HEK293T (cell line): Measurements from ENCODE around the gene HSD3B2.

Experiments used
- ARNT ChIP-seq: fragments of 450-650 bp; IDR thresholded peaks from 2 replicates; pipeline ENCODE4 v1.6.1; 2017; ENCODE audit warnings: mild to moderate bottlenecking
- BHLHE40 ChIP-seq: fragments of 450-650 bp; IDR thresholded peaks from 2 replicates; pipeline ENCODE4 v1.6.1; 2016; ENCODE audit warnings: mild to moderate bottlenecking, moderate library complexity, borderline replicate concordance
- ELF4 ChIP-seq: fragments of 450-650 bp; IDR thresholded peaks from 2 replicates; pipeline ENCODE4 v1.6.1; 2017; ENCODE audit warnings: antibody characterized with exemption
- FOXK2 ChIP-seq: fragments of 450-650 bp; IDR thresholded peaks from 2 replicates; pipeline ENCODE4 v1.6.1; 2016; ENCODE audit warnings: mild to moderate bottlenecking
- HDGF ChIP-seq: fragments of 450-650 bp; IDR thresholded peaks from 2 replicates; pipeline ENCODE4 v1.6.1; 2017; ENCODE audit warnings: antibody characterized with exemption, borderline replicate concordance
- L3MBTL2 ChIP-seq: fragments of 450-650 bp; conservative IDR thresholded peaks from 2 replicates; pipeline ENCODE4 v1.6.1; 2016; ENCODE audit warnings: mild to moderate bottlenecking
- LEF1 ChIP-seq: fragments of 450-650 bp; IDR thresholded peaks from 2 replicates; pipeline ENCODE4 v1.6.1; 2017; ENCODE audit warnings: mild to moderate bottlenecking, borderline replicate concordance
- NFRKB ChIP-seq: fragments of 450-650 bp; IDR thresholded peaks from 2 replicates; pipeline ENCODE4 v1.6.1; 2016; ENCODE audit warnings: mild to moderate bottlenecking, moderate library complexity
- PKNOX1 ChIP-seq: fragments of 450-650 bp; IDR thresholded peaks from 2 replicates; pipeline ENCODE4 v1.6.1; 2016
- SP1 ChIP-seq: fragments of 450-650 bp; IDR thresholded peaks from 2 replicates; pipeline ENCODE4 v1.6.1; 2017
- SUZ12 ChIP-seq: fragments of 450-650 bp; IDR thresholded peaks from 2 replicates; pipeline ENCODE4 v1.6.1; 2016; ENCODE audit warnings: mild to moderate bottlenecking
- TARDBP ChIP-seq: fragments of 450-650 bp; IDR thresholded peaks from 2 replicates; pipeline ENCODE4 v1.6.1; 2016
- ZNF384 ChIP-seq: fragments of 450-650 bp; IDR thresholded peaks from 2 replicates; pipeline ENCODE4 v1.6.1; 2016

GRCh38 chr1:119471566-119471965 is 56.6 kb downstream of the HSD3B2 start:
- no peak for TF ChIP-seq BHLHE40
- TF ChIP-seq TARDBP: no peak
- TF ChIP-seq PKNOX1: no peak
- TF ChIP-seq SP1: no peak
- no peak for TF ChIP-seq FOXK2
- TF ChIP-seq L3MBTL2: no peak
- no peak for TF ChIP-seq LEF1
- no peak for TF ChIP-seq HDGF
- TF ChIP-seq SUZ12: no peak
- no peak for TF ChIP-seq ZNF384
- no peak for TF ChIP-seq ARNT
- TF ChIP-seq ELF4: no peak
- TF ChIP-seq NFRKB: no peak
